Astrocyte (in vitro differentiated cells and primary cell): ENCODE measurements around the gene FBN2.

Experiments used
- EZH2 ChIP-seq: IDR thresholded peaks from 2 replicates; pipeline ENCODE4 v1.6.1; 2012; ENCODE audit warnings: mild to moderate bottlenecking, low read length, inconsistent platforms; ENCODE audit not compliant: insufficient read depth
- TF ChIP-seq, protein P1 (sequence below): IDR thresholded peaks from 2 replicates; pipeline ENCODE4 v1.5.1; 2011; ENCODE audit warnings: low read depth, mild to moderate bottlenecking, inconsistent platforms, low read length, moderate library complexity; ENCODE audit not compliant: insufficient read depth

DNA sequence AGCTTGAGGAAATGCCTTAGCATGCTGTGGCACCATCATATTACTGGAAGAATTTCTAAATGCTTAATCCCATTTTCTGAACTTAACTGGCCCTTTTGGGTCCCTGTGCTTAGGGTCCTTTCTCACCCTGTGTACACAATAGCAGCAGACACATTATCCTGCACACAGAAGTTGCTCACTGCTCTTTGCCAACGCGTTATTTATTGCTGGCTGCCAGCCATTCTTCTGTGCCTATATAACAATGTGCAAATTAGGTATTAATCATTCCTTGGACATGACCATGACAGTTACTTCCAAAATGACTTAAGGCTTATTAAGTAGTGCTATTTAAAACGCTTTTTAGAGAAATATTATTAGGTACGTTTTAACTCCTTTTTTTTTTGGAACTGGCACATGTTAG, 134.7 kb downstream of the FBN2 start:
- TF ChIP-seq, protein P1, sequence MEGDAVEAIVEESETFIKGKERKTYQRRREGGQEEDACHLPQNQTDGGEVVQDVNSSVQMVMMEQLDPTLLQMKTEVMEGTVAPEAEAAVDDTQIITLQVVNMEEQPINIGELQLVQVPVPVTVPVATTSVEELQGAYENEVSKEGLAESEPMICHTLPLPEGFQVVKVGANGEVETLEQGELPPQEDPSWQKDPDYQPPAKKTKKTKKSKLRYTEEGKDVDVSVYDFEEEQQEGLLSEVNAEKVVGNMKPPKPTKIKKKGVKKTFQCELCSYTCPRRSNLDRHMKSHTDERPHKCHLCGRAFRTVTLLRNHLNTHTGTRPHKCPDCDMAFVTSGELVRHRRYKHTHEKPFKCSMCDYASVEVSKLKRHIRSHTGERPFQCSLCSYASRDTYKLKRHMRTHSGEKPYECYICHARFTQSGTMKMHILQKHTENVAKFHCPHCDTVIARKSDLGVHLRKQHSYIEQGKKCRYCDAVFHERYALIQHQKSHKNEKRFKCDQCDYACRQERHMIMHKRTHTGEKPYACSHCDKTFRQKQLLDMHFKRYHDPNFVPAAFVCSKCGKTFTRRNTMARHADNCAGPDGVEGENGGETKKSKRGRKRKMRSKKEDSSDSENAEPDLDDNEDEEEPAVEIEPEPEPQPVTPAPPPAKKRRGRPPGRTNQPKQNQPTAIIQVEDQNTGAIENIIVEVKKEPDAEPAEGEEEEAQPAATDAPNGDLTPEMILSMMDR, result no peak
- TF ChIP-seq EZH2, result no peak
